Stimulated activated CD4-positive, alpha-beta T cell treated with anti-CD3 and anti-CD28 coated beads, Interleukin-2, amount 100 ng/mL, for 4 hours (primary cell): ENCODE measurements around the gene BAIAP2.
"Not testable (repeated sequence)": the region's sequence is repeated elsewhere in the genome, so short reads cannot be mapped to it uniquely, and the experiment has no call there.

Source experiments
- DNase-seq: peaks from one replicate; pipeline ENCODE4 v3.0.0-alpha.2; 2020; ENCODE audit warnings: low read depth

BAIAP2 gene

GRCh38 chr17:81140695-81141094, 105.7 kb downstream of the BAIAP2 start:
- DNase-seq = no peak

GRCh38 chr17:81142301-81143199, 107.6 kb downstream of the BAIAP2 start:
- peak; percentile 28 for DNase-seq

- DNase-seq = no peak
These were observed 108.2 kb downstream of the BAIAP2 start for GRCh38 chr17:81143200-81143527.

- no peak for DNase-seq
These were observed 108.9 kb downstream of the BAIAP2 start for GRCh38 chr17:81143717-81144422.

- no peak for DNase-seq
These were observed 109.5 kb downstream of the BAIAP2 start for GRCh38 chr17:81144423-81144781.

GRCh38 chr17:81146208-81146607, 111.3 kb downstream of the BAIAP2 start:
- DNase-seq = not testable (repeated sequence)

GRCh38 chr17:81147701-81148100, 112.8 kb downstream of the BAIAP2 start:
- no peak for DNase-seq

GRCh38 chr17:81148571-81148970, 113.6 kb downstream of the BAIAP2 start:
- no peak for DNase-seq

- DNase-seq = no peak
These were observed 114.1 kb downstream of the BAIAP2 start for GRCh38 chr17:81148986-81149533.

- DNase-seq = no peak
These were observed 115.6 kb downstream of the BAIAP2 start for GRCh38 chr17:81150377-81151077.

- DNase-seq = no peak
These were observed 116.3 kb downstream of the BAIAP2 start for GRCh38 chr17:81151278-81151677.

GRCh38 chr17:81152288-81152828, 117.4 kb downstream of the BAIAP2 start:
- no peak for DNase-seq

- no peak for DNase-seq
These were observed 118.4 kb downstream of the BAIAP2 start for GRCh38 chr17:81153340-81153803.

GRCh38 chr17:81154016-81154415, 119.1 kb downstream of the BAIAP2 start:
- DNase-seq = not testable (repeated sequence)

- no peak for DNase-seq
These were observed 120.0 kb downstream of the BAIAP2 start for GRCh38 chr17:81154961-81155360.

GRCh38 chr17:81156866-81157805, 122.2 kb downstream of the BAIAP2 start:
- no peak for DNase-seq

GRCh38 chr17:81157848-81158687, 123.1 kb downstream of the BAIAP2 start:
- no peak for DNase-seq

GRCh38 chr17:81158688-81159590, 124.0 kb downstream of the BAIAP2 start:
- DNase-seq = no peak
